OCI-M2 (cell line): ENCODE measurements around the gene SLC31A1.

Experiments
- DNase-seq: peaks from one replicate; lab custom pipeline; 2025; ENCODE audit not compliant: unreplicated experiment; lab: John Stamatoyannopoulos, UW

Gene SLC31A1

GRCh38 chr9:113221003-113221799 lies at the start of gene SLC31A1, which contains the start of gene FKBP15:
SLC31A1 (plus strand) TSS chr9:113221544; CDS start chr9:113256149, 34,605 bp downstream.
FKBP15 (minus strand) TSS chr9:113221277; CDS start chr9:113221243, 34 bp downstream.
- peak; percentile 67 for DNase-seq

GRCh38 chr9:113173341-113173740 lies 48.0 kb upstream of the SLC31A1 start:
- no peak for DNase-seq

- no peak for DNase-seq
These were observed 44.5 kb upstream of the SLC31A1 start for GRCh38 chr9:113176803-113177202.

- no peak for DNase-seq
These were observed 44.1 kb upstream of the SLC31A1 start for GRCh38 chr9:113177251-113177650.

- no peak for DNase-seq
These were observed 43.3 kb upstream of the SLC31A1 start for GRCh38 chr9:113178087-113178486.

- no peak for DNase-seq
These were observed 41.5 kb upstream of the SLC31A1 start for GRCh38 chr9:113179839-113180238.

GRCh38 chr9:113181165-113181564 lies 40.2 kb upstream of the SLC31A1 start:
- DNase-seq = no peak

- DNase-seq = no peak
These were observed 37.3 kb upstream of the SLC31A1 start for GRCh38 chr9:113183956-113184488.

GRCh38 chr9:113184539-113184938 lies 36.8 kb upstream of the SLC31A1 start:
- DNase-seq = no peak

GRCh38 chr9:113185271-113185670 lies 36.1 kb upstream of the SLC31A1 start:
- DNase-seq = no peak

GRCh38 chr9:113186137-113186755 lies 35.1 kb upstream of the SLC31A1 start:
- no peak for DNase-seq

- DNase-seq = no peak
These were observed 33.3 kb upstream of the SLC31A1 start for GRCh38 chr9:113187929-113188595.

- DNase-seq = no peak
These were observed 28.9 kb upstream of the SLC31A1 start for GRCh38 chr9:113192455-113192854.

GRCh38 chr9:113199683-113200329 lies 21.5 kb upstream of the SLC31A1 start:
- no peak for DNase-seq

- no peak for DNase-seq
These were observed 15.9 kb upstream of the SLC31A1 start for GRCh38 chr9:113205432-113205831.

- DNase-seq = no peak
These were observed 15.5 kb upstream of the SLC31A1 start for GRCh38 chr9:113205861-113206260.

- DNase-seq = no peak
These were observed 10.5 kb upstream of the SLC31A1 start for GRCh38 chr9:113210815-113211214.

GRCh38 chr9:113215132-113215531 lies 6.2 kb upstream of the SLC31A1 start:
- no peak for DNase-seq

- DNase-seq = no peak
These were observed 4.9 kb upstream of the SLC31A1 start for GRCh38 chr9:113216406-113216805.

GRCh38 chr9:113219186-113219936 lies 2.0 kb upstream of the SLC31A1 start:
- DNase-seq = no peak
